Measurements from ENCODE around the gene PTGER4.
"Not testable (repeated sequence)": the region's sequence is repeated elsewhere in the genome, so short reads cannot be mapped to it uniquely, and the experiment has no call there.

Gene PTGER4

DNA sequence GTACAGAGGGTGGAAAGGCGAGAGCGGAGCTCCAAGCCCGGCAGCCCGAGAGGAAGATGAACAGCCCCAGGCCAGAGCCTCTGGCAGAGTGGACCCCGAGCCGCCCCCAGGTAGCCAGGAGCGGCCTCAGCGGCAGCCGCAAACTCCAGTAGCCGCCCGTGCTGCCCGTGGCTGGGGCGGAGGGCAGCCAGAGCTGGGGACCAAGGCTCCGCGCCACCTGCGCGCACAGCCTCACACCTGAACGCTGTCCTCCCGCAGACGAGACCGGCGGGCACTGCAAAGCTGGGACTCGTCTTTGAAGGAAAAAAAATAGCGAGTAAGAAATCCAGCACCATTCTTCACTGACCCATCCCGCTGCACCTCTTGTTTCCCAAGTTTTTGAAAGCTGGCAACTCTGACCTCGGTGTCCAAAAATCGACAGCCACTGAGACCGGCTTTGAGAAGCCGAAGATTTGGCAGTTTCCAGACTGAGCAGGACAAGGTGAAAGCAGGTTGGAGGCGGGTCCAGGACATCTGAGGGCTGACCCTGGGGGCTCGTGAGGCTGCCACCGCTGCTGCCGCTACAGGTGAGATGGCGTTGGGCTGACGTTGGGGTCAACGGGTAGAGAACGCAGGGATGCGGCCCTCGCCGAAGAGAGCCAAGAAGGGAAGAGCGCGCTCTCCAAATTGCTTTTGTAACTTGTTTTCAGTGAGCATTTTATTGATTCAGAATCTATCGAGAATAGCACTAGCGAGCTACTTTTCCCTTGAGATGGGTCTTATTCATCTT, at the start of gene PTGER4:
Gene PTGER4 (plus strand): TSS at position 3 of the 769 bp plus-strand sequence. CDS start 1,079 bp downstream, outside the sequence.
- DNase-seq = no peak

DNA sequence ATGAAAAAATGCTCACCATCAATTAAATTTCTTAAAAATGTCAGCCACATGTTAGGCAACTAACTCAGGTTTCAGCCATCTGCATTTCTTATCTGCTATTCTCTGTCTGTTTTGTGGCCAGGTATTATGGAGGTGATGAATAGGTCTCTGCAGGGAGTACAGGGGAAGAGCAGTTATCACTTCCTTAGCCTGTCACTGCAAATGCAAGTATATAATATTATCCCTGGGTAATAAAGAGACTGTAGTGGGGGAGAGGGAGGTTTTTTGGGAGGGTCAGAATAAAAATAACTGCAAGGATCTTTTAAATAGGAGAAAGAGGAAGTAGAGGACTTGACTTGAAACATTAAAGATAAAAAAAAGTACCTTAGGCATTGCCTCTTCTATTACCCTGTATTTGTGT, 49.6 kb upstream of the PTGER4 start:
- no peak for DNase-seq

DNA sequence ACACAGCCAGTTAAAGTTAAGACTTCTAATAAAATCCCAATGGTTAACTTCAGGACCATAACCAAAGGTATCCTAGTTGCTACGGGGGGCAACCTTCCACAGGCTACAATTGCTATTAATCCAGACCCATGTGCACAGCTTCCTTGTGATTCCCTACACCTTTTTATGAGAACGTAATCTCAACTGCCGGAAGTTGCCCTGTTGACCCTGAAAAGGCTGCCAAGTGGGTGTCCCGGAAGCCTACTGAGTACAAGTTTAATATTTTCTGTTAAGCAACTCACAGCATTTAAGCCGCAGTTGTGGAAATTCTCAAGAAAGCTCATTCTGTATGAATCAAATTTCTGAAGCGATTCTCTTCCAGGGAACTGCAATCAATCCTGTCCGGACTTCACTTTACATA, 48.5 kb upstream of the PTGER4 start:
- no peak for DNase-seq

DNA sequence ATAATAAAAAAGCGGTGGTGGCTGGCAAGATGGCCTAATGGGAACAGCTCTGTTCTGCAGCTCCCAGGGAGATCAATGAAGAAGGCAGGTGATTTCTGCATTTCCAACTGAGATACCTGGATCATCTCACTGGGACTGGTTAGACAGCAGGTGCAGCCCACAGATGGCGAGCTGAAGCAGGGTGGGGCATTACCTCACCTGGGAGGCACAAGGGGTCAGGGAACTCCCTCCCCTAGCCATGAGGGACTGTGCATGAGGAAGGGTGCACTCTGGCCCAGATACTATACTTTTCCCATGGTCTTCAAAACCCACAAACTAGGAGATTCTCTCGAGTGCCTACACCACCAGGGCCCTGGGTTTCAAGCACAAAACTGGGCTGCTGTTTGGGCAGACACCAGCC, 45.6 kb upstream of the PTGER4 start:
- no peak for DNase-seq

DNA sequence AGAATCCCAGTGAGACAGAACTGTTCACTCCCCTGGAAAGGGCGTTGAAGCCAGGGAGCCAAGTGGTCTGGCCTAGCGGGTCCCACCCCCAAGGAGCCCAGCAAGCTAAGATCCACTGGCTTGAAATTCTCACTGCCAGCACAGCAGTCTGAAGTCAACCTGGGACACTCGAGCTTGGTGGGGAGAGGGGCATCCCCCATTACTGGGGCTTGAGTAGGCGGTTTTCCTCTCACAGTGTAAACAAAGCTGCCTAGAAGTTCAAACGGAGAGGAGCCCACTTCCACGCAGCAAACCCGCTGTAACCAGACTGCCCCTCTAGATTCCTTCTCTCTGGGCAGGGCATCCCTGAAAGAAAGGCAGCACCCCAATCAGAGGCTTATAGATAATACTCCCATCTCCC, 45.1 kb upstream of the PTGER4 start:
- DNase-seq = no peak

DNA sequence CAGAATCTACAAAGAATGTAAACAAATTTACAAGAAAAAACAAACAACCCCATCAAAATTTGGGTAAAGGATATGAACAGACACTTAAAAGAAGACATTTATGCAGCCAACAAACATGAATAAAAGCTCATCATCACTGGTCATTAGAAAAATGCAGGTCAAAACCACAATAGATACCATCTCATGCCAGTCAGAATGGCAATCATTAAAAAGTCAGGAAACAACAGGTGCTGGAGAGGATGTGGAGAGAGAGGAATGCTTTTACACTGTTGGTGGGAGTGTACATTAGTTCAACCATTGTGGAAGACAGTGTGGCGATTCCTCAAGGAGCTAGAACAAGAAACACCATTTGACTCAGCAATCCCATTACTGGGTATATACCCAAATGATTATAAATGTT, 40.2 kb upstream of the PTGER4 start:
- DNase-seq = not testable (repeated sequence)

DNA sequence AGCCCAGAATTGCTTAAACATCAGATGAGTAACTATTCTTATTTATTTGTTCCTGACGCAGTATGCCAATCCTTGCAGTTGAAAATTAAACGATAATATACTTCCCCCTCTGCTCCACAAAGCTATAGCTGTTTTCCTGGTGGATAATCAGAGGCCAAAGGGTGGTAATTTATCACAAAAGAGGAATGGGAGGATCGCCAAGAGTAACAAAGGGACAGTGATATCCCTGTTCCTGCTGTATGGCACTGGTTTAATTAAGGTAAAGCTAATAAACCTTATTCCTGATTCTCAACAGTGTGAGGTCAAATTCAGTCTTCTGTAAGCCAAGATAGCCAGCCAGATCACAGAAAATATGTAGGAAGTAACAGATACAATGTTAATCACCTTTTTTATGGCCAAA, 33.4 kb upstream of the PTGER4 start:
- no peak for DNase-seq

DNA sequence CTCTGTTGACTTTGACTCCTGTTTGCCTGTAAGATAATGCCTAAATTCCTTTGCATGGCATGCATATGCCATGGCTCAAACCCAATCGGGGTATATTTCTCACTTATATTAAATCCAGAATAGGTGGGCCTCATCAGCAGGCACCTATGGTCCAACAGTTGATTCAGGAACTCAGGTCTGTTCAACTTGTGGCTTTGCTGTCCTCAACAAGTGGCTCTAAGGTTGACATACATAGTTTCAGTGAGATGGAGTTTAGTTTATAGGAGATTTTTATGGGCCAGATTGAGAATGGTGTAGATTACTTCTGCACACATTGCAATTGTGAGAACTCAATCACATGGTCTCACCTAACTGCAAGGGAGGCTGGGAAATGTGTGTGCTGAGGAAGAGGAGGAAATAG, 31.6 kb upstream of the PTGER4 start:
- DNase-seq = no peak

DNA sequence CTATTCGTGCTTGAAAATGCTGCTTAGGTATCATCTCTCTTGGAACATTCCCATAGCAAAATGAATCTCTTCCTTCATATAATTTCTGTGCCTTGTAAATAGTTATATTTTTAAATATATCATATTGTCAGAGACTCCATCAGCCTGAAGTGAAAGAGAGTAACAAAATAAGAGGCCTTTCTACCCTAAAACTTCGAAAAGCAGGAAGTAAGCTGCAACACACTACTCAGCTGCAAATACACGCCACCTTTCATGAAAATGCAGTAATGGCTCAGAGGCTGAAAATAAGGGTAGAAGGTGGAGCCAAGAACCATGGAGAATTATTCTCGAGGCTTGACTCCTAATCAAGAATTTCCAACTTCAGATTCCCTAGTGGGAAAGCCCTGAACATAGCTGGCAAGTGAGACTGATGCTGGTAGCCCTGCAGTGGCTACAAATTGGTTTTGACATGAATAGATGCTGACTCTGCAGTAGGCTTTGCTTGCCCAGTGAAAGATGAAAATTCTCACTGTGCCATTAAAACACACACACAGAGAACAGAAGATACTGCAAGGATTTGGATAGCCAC, 30.2 kb upstream of the PTGER4 start:
- no peak for DNase-seq

DNA sequence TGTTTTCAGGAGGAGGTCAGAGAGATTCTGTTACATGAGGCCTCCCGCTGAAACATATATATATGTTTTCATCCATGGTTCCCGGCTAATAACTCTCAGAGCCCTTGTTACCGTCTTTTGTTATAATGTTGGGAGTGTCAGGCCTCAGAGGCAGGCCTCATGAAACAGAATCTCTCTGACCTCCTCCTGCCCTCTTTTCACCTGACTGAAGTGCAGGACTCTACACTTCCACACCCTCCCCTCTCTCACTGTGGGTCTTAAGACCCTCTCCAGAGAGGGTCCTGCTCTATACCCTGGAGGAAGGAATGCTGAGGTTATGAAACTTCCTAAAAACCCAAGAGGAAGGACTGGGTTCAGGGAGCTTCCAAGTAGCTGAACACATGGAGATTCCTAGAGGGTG, 28.5 kb upstream of the PTGER4 start:
- DNase-seq = no peak

DNA sequence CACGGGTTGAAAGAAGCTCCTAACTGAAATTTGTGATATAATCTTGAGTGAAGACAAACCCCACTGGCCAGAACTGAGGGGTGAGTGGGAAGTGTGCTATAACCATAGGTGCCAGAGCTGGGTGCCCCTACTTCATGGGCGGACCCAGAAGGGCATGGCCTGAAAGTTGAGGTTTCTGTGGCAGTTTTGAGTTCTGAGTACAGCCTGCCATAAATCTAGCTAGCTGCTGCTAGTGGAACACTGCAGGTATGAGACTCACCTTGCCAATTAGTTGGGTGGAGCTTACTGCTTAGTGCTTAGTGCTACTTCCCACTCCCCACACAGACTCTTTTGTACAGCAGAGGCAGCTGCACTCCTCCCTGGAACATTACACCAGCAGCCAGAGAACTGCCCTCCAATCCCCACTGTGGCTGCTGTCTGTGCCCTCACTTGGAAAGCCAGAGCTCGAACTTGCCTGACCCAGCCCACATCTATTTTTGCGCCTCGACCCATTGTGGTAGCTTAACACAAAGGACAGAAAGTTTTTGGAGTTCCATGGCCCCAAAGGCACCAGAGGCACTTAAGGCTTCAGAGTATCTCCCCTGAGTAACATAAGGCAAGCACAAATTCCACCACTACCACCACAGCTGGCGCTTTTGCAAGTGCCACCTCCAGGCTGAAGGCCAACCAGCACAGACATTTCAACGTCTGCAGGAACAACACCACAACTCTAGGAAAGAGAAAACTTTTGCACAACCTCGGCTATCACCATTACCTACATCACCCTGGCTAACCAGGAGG, 27.1 kb upstream of the PTGER4 start:
- DNase-seq = no peak

DNA sequence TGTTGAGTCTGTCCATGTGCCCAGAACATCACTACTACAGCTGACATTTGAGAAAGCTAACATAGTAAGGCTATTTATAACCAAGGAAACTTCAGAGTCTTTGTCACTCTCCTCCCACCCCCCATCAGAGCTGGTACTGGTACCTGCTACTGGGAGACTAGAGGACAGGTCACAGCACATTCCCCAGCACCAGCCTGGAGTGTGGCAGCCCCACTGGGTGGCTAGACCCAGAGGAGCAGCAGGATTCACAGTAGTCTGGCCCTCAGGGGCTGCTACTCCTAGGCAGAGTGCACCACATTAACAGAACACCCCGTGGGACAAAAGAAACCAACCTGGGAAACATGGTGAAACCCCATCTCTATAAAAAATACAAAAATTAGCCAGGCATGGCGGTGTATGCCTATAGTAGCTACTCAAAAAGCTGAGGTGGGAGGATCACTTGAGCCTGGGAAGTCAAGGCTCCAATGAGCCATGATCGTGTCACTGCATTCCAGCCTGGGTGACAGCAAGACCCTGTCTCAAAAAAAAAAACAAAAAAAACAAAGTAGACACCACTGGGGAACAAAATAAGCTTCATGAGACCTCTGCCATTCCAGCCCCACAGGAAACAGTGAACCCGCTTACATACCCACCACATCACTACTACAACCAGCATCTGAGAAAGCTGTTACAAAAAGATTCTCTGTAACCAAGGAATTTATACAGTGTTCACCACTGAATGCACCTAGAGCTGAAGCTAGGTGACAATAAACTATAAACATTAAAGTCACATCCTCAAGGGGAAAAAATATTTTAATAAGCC, 26.3 kb upstream of the PTGER4 start:
- no peak for DNase-seq

DNA sequence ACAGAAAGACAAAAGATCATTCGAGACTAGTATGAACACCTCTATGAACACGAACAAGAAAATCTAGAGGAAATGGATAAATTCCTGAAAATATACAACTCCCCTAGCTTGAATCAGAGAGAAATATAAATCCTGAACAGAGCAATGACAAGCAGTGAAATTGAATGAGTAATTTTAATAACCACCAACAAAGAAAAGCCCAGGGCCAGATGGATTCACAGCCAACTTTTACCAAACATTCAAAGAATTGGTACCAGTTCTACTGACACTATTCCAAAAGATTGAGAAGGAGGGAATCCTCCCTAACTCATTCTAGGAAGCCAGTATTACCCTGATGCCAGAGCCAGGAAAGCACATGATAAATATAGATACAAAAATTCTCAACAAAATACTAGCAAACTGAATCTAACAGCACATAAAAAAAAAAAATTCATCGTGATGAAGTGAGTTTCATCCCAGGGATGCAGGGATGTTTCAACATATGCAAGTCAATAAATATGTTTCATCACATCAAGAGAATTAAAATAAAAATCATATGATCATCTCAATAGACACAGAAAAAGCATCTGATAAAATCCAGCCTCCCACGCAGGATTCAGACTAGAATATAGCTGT, 25.2 kb upstream of the PTGER4 start:
- DNase-seq = no peak

DNA sequence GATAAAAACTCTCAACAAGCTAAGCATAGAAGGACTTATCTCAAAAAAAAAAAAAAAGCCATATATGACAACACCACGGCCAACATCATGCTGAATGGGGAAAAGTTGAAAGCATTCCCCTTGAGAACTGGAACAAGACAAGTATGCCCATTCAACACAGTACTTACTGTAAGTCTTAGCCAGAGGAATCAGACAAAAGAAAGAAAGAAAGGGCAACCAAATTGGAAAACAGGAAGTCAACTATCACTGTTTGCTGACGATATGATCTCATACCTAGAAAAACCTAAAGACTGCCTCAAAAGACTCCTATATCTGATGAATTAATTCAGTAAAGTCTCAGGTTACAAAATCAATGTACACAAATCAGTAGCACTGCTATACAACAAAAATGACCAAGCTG, 24.6 kb upstream of the PTGER4 start:
- no peak for DNase-seq

DNA sequence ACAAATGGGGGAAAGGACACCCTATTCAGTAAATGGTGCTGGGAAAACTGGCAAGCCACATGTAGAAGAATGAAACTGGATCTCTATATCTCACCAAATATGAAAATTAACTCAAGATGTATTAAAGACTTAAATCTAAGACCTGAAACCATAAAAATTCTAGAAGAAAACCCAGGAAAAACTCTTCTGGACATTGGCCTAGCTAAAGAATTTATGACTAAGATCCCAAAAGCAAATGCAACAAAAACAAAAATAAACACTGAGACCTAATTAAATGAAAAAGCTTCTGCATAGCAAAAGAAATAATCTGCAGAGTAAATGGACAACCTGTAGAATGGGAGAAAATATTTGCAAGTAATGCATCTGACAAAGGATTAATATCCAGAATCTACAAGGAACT, 23.6 kb upstream of the PTGER4 start:
- not testable (repeated sequence) for DNase-seq

DNA sequence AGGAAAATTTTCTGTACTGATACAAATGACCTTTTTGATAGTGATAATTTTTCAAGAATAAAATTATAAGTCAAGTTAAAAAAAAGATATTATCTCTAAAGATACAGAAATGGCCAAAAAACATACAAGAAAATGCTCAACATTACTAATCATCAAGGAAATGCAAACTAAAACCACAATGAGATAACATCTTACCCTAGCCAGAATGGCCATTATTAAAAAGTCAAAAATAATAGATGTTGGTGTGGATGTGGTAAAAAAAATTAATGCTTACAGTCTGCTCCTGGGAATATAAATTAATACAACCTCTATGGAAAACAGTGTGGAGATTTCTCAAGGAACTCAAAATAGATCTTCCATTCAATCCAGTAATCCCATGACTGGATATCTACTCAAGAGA, 22.9 kb upstream of the PTGER4 start:
- DNase-seq = no peak

DNA sequence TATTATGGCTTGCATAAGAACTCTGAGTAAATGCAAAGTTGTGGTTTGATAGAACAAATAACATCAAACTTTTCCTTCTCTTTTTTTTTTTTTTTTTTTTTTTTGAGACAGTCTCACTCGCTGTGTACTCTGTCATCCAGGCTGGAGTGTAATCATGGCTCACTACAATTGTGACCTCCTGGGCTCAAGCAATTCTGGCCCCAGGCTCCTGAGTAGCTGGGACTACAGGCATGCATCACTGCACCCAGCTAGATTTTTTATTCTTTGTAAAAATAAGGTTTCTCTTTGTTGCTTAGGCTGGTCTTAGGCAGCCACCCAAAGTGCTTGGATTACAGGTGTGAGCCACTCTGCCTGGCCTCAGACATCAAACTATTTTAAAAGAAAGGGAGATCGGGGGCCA, 19.0 kb upstream of the PTGER4 start:
- no peak for DNase-seq

DNA sequence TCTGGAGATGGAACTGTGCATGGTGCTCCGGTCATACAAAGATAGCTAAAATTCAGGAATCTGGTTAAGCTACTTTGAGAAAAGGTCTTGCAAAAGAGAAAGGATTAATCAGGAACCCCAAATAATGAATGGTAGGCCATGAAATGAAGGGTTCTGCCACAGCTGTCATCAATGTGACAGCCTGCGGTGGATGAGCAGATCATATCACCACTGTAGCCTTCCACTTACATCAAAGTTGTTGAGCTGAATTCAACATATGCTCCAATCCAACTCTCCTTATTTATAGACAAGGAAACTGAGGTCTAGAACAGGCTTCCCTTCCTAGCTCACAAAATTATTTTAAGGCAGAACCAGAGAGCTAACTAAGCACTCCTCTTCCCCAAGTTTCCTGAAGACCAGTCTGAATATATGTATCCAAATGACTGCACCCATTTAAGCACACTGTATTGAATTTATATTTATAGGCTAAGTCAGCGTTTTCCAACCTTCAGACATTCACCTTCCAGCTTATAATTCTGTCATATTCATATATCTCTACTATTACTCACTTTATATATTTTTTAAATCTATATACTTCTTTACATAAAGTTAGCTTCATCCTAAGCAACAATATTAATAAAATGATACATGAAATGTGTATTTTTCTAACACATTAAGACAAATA, 13.9 kb upstream of the PTGER4 start:
- DNase-seq = no peak

DNA sequence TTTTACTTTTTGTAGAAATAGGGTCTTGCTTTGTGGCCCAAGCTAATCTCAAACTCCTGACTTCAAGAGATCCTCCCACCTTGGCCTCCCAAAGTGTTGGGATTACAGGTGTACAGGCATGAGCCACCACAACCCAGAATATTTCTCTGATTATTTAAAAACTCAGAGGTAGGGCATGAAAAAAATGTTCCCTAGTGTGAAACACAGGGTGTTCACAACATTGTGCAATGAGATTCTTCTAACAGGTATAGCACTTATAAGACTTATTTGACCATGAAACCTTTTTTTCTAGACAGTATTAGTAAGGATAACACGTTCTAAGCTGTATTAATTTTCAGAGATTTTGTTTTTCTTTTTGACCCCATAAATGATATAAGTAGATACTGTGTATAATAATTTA, 13.1 kb upstream of the PTGER4 start:
- DNase-seq = no peak

DNA sequence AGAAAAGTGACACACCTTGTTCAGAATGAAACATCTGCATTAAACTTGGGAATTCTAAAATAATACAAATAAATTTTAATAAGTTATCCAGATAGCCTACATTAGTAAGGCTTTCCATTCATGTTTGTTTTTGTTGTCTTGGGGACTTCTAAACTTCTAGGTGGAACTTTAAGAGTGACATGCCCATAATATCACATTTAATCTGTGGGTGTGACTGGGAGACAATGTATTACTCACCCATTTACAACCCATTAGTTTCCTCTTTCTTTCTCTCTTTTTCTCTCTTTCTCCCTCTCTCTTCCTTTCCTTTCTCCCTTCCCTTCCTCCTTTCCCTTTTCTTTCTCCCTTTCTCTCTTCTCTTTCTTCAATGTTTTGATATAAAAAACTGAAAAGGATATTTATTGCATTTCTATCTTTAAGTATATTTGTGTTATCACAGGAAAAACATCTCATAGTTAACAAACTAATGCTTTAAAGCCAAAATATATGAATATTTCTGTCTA, 12.5 kb upstream of the PTGER4 start:
- DNase-seq = no peak

DNA sequence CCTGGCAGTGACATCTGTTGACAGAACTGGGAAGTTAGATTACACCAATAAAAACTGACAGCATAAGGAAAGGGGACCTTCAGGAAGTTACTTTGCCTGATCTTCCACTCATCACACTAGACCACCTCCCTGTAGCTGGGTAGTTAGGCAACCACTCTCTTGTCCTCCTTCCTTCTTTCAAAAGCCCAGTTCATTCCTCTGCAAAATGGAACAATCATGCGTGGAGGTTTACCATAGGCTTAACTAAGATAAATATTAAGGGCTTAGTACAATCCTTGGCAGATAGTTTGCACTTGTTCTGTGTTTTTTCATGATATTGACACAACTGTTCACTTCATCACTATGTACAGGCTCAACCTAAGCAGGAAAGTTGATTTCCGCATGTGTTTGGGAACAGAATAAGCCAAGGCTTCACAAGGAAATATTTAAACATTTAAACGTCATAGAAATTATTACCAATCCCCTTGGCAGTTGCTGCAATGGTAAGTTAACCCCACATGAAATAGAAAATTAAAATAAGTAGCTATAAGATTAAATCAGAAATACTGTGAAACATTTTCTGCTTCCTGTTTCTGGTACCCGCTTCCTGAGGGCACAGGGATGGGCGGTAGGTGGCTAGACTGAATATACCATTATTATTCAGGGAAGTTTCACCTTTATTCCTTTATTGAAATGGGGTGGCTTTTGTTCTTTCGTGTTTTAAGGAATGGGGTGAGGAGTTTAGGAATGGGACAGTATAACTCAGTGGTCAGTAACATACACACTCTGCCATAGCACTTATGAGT, 9.9 kb upstream of the PTGER4 start:
- DNase-seq = no peak

Data from NCI-H187 treated with DMSO at 0.1 percent for 48 hours (cell line).